ENCODE measurements around the gene EHBP1.

Gene EHBP1

GRCh38 chr2:62724106-62724505 is 18.6 kb downstream of the EHBP1 start:
- Histone ChIP-seq H3K4me3 (ENCODE audit: low read depth, low read length) (no peak overlapping the region), H3K4me1 (ENCODE audit: control insufficient read depth, insufficient read depth, low read length) (peaks cover 4% of the 10 kb centered on the region), H3K9ac (ENCODE audit: low read depth, low read length) (no peak overlapping the region), H3K9me3 (ENCODE audit: control insufficient read depth, insufficient read depth, low read length) (no peaks in the 10 kb centered on the region), H3K36me3 (ENCODE audit: control insufficient read depth, insufficient read depth, low read length) (no peaks in the 10 kb centered on the region), H3K27me3 (ENCODE audit: control insufficient read depth, insufficient read depth, low read length) (no peaks in the 10 kb centered on the region)

- Histone ChIP-seq H3K9ac (ENCODE audit: low read depth, low read length) (no peak overlapping the region), H3K36me3 (ENCODE audit: control insufficient read depth, insufficient read depth, low read length) (no peaks in the 10 kb centered on the region), H3K4me1 (ENCODE audit: control insufficient read depth, insufficient read depth, low read length) (peaks cover 4% of the 10 kb centered on the region), H3K27me3 (ENCODE audit: control insufficient read depth, insufficient read depth, low read length) (no peaks in the 10 kb centered on the region), H3K4me3 (ENCODE audit: low read depth, low read length) (no peak overlapping the region), H3K9me3 (ENCODE audit: control insufficient read depth, insufficient read depth, low read length) (no peaks in the 10 kb centered on the region)
Observed at GRCh38 chr2:62724886-62725711, 19.6 kb downstream of the EHBP1 start.

GRCh38 chr2:62725712-62726055 is 20.2 kb downstream of the EHBP1 start:
- no peak overlapping the region for H3K9ac ChIP-seq (ENCODE audit: low read depth, low read length)
- no peaks in the 10 kb centered on the region for H3K27me3 ChIP-seq (ENCODE audit: control insufficient read depth, insufficient read depth, low read length)
- H3K9me3 ChIP-seq (ENCODE audit: control insufficient read depth, insufficient read depth, low read length): no peaks in the 10 kb centered on the region
- H3K4me1 ChIP-seq (ENCODE audit: control insufficient read depth, insufficient read depth, low read length): peaks cover 4% of the 10 kb centered on the region
- H3K4me3 ChIP-seq (ENCODE audit: low read depth, low read length): no peak overlapping the region
- no peaks in the 10 kb centered on the region for H3K36me3 ChIP-seq (ENCODE audit: control insufficient read depth, insufficient read depth, low read length)

GRCh38 chr2:62727259-62727867 is 21.9 kb downstream of the EHBP1 start:
- Histone ChIP-seq H3K36me3 (ENCODE audit: control insufficient read depth, insufficient read depth, low read length) (no peaks in the 10 kb centered on the region), H3K27me3 (ENCODE audit: control insufficient read depth, insufficient read depth, low read length) (no peaks in the 10 kb centered on the region), H3K4me3 (ENCODE audit: low read depth, low read length) (no peak overlapping the region), H3K9ac (ENCODE audit: low read depth, low read length) (no peak overlapping the region), H3K4me1 (ENCODE audit: control insufficient read depth, insufficient read depth, low read length) (peaks cover 4% of the 10 kb centered on the region), H3K9me3 (ENCODE audit: control insufficient read depth, insufficient read depth, low read length) (no peaks in the 10 kb centered on the region)

GRCh38 chr2:62727876-62728566 is 22.5 kb downstream of the EHBP1 start:
- Histone ChIP-seq H3K36me3 (ENCODE audit: control insufficient read depth, insufficient read depth, low read length) (no peaks in the 10 kb centered on the region), H3K4me1 (ENCODE audit: control insufficient read depth, insufficient read depth, low read length) (peaks cover 4% of the 10 kb centered on the region), H3K9ac (ENCODE audit: low read depth, low read length) (no peak overlapping the region), H3K9me3 (ENCODE audit: control insufficient read depth, insufficient read depth, low read length) (no peaks in the 10 kb centered on the region), H3K27me3 (ENCODE audit: control insufficient read depth, insufficient read depth, low read length) (no peaks in the 10 kb centered on the region), H3K4me3 (ENCODE audit: low read depth, low read length) (no peak overlapping the region)

GRCh38 chr2:62731275-62731674 is 25.8 kb downstream of the EHBP1 start:
- Histone ChIP-seq H3K9ac (ENCODE audit: low read depth, low read length) (no peak overlapping the region), H3K9me3 (ENCODE audit: control insufficient read depth, insufficient read depth, low read length) (no peaks in the 10 kb centered on the region), H3K4me3 (ENCODE audit: low read depth, low read length) (no peak overlapping the region), H3K4me1 (ENCODE audit: control insufficient read depth, insufficient read depth, low read length) (no peaks in the 10 kb centered on the region), H3K27me3 (ENCODE audit: control insufficient read depth, insufficient read depth, low read length) (no peaks in the 10 kb centered on the region), H3K36me3 (ENCODE audit: control insufficient read depth, insufficient read depth, low read length) (no peaks in the 10 kb centered on the region)

GRCh38 chr2:62732262-62732777 is 26.8 kb downstream of the EHBP1 start:
- Histone ChIP-seq H3K27me3 (ENCODE audit: control insufficient read depth, insufficient read depth, low read length) (no peaks in the 10 kb centered on the region), H3K36me3 (ENCODE audit: control insufficient read depth, insufficient read depth, low read length) (no peaks in the 10 kb centered on the region), H3K9me3 (ENCODE audit: control insufficient read depth, insufficient read depth, low read length) (no peaks in the 10 kb centered on the region)

GRCh38 chr2:62733546-62733945 is 28.0 kb downstream of the EHBP1 start:
- Histone ChIP-seq H3K9ac (ENCODE audit: low read depth, low read length) (no peak overlapping the region), H3K9me3 (ENCODE audit: control insufficient read depth, insufficient read depth, low read length) (no peaks in the 10 kb centered on the region), H3K4me1 (ENCODE audit: control insufficient read depth, insufficient read depth, low read length) (peaks cover 11% of the 10 kb centered on the region), H3K36me3 (ENCODE audit: control insufficient read depth, insufficient read depth, low read length) (no peaks in the 10 kb centered on the region), H3K27me3 (ENCODE audit: control insufficient read depth, insufficient read depth, low read length) (no peaks in the 10 kb centered on the region), H3K4me3 (ENCODE audit: low read depth, low read length) (no peak overlapping the region)

More at GRCh38 chr2:62732262-62732777, 26.8 kb downstream of the EHBP1 start:
- Histone ChIP-seq H3K4me1 (ENCODE audit: control insufficient read depth, insufficient read depth, low read length) (peaks cover 7% of the 10 kb centered on the region), H3K4me3 (ENCODE audit: low read depth, low read length) (no peak overlapping the region), H3K9ac (ENCODE audit: low read depth, low read length) (no peak overlapping the region)

GRCh38 chr2:62736899-62737559 is 31.5 kb downstream of the EHBP1 start:
- H3K9ac ChIP-seq (ENCODE audit: low read depth, low read length): no peak overlapping the region
- H3K36me3 ChIP-seq (ENCODE audit: control insufficient read depth, insufficient read depth, low read length): no peaks in the 10 kb centered on the region
- H3K4me1 ChIP-seq (ENCODE audit: control insufficient read depth, insufficient read depth, low read length): peaks cover 11% of the 10 kb centered on the region
- no peak overlapping the region for H3K4me3 ChIP-seq (ENCODE audit: low read depth, low read length)
- no peaks in the 10 kb centered on the region for H3K9me3 ChIP-seq (ENCODE audit: control insufficient read depth, insufficient read depth, low read length)
- H3K27me3 ChIP-seq (ENCODE audit: control insufficient read depth, insufficient read depth, low read length): no peaks in the 10 kb centered on the region

GRCh38 chr2:62738981-62739936 is 33.7 kb downstream of the EHBP1 start:
- Histone ChIP-seq H3K4me3 (ENCODE audit: low read depth, low read length) (no peak overlapping the region), H3K9ac (ENCODE audit: low read depth, low read length) (no peak overlapping the region), H3K4me1 (ENCODE audit: control insufficient read depth, insufficient read depth, low read length) (peaks cover 18% of the 10 kb centered on the region), H3K36me3 (ENCODE audit: control insufficient read depth, insufficient read depth, low read length) (no peaks in the 10 kb centered on the region), H3K27me3 (ENCODE audit: control insufficient read depth, insufficient read depth, low read length) (no peaks in the 10 kb centered on the region), H3K9me3 (ENCODE audit: control insufficient read depth, insufficient read depth, low read length) (no peaks in the 10 kb centered on the region)

GRCh38 chr2:62740221-62740620 is 34.7 kb downstream of the EHBP1 start:
- Histone ChIP-seq H3K4me3 (ENCODE audit: low read depth, low read length) (no peak overlapping the region), H3K27me3 (ENCODE audit: control insufficient read depth, insufficient read depth, low read length) (no peaks in the 10 kb centered on the region), H3K36me3 (ENCODE audit: control insufficient read depth, insufficient read depth, low read length) (no peaks in the 10 kb centered on the region), H3K9ac (ENCODE audit: low read depth, low read length) (no peak overlapping the region), H3K4me1 (ENCODE audit: control insufficient read depth, insufficient read depth, low read length) (peaks cover 26% of the 10 kb centered on the region), H3K9me3 (ENCODE audit: control insufficient read depth, insufficient read depth, low read length) (no peaks in the 10 kb centered on the region)
